Keratinocyte (primary cell): ENCODE data around the gene SERPINE1. TPM values are rescaled to one million over a fixed set of nuclear protein-coding genes. Genes with fewer than 3 reads are reported as not detected.
"Not testable (repeated sequence)": the region's sequence is repeated elsewhere in the genome, so short reads cannot be mapped to it uniquely, and the experiment has no call there.

ENCODE experiments used
- DNase-seq: peaks from one replicate; pipeline ENCODE4 v3.0.0-alpha.2; 2011; ENCODE audit warnings: low read depth, missing footprints, low spot score
- FAIRE-seq: peaks from 2 replicates; lab custom pipeline; 2011; peaks lifted over from hg19 to GRCh38; lab: Jason Lieb, UNC
- H2AFZ ChIP-seq: 2 replicates; pipeline ENCODE4 v1.6.0; 2012; ENCODE audit warnings: low read length, control low read depth, inconsistent platforms; ENCODE audit not compliant: control insufficient read depth
- H3K27ac ChIP-seq: 2 replicates; pipeline ENCODE4 v1.5.1; 2011; ENCODE audit warnings: low read length; ENCODE audit not compliant: control insufficient read depth, insufficient read depth
- H3K27me3 ChIP-seq: 3 replicates; pipeline ENCODE4 v1.6.0; 2011; ENCODE audit warnings: low read length; ENCODE audit not compliant: control insufficient read depth, insufficient read depth; ENCODE audit errors: extremely low read depth
- H3K36me3 ChIP-seq, 2 experiments: 2 replicates in 1 of 2; 3 replicates in 1 of 2; pipeline ENCODE4 v1.5.1; 2011; ENCODE audit warnings: low read length in 2 of 2, mild to moderate bottlenecking in 1 of 2; ENCODE audit not compliant: control insufficient read depth in 2 of 2, insufficient read depth in 2 of 2; ENCODE audit errors: extremely low read depth in 1 of 2
- H3K4me1 ChIP-seq: 3 replicates; pipeline ENCODE4 v1.5.1; 2011; ENCODE audit warnings: low read length; ENCODE audit not compliant: control insufficient read depth, insufficient read depth; ENCODE audit errors: extremely low read depth
- H3K4me2 ChIP-seq: 3 replicates; pipeline ENCODE4 v1.6.0; 2011; ENCODE audit warnings: low read depth, low read length; ENCODE audit not compliant: control insufficient read depth, insufficient read depth; ENCODE audit errors: extremely low read depth
- H3K4me3 ChIP-seq, 3 experiments: fragments of 200-600 bp in 1 of 3; sonication (generic) in 1 of 3; 2 replicates in 2 of 3; 3 replicates in 1 of 3; pipeline ENCODE4 v1.5.1; 2011 to 2016; ENCODE audit warnings: low read length in 3 of 3, mild to moderate bottlenecking in 3 of 3, control low read depth in 2 of 3, inconsistent platforms in 1 of 3, low read depth in 1 of 3, mixed read lengths in 1 of 3, mixed run types in 1 of 3, moderate library complexity in 1 of 3; ENCODE audit not compliant: control insufficient read depth in 2 of 3, insufficient read depth in 2 of 3; ENCODE audit errors: extremely low read depth in 1 of 3
- H3K79me2 ChIP-seq: 2 replicates; pipeline ENCODE4 v1.6.0; 2012; ENCODE audit warnings: low read length; ENCODE audit not compliant: control insufficient read depth, insufficient read depth
- H3K9ac ChIP-seq: 3 replicates; pipeline ENCODE4 v1.6.0; 2011; ENCODE audit warnings: low read length; ENCODE audit not compliant: control insufficient read depth, insufficient read depth; ENCODE audit errors: extremely low read depth
- H3K9me1 ChIP-seq: 3 replicates; pipeline ENCODE4 v1.6.0; 2011; ENCODE audit warnings: low read length; ENCODE audit not compliant: control insufficient read depth, insufficient read depth; ENCODE audit errors: extremely low read depth
- H3K9me3 ChIP-seq: 2 replicates; pipeline ENCODE4 v1.5.1; 2012; ENCODE audit warnings: low read depth, low read length; ENCODE audit not compliant: control insufficient read depth
- H4K20me1 ChIP-seq: 3 replicates; pipeline ENCODE4 v1.6.0; 2011; ENCODE audit warnings: low read length; ENCODE audit not compliant: control insufficient read depth, insufficient read depth; ENCODE audit errors: extremely low read depth
- EZH2 ChIP-seq: IDR thresholded peaks from one replicate; pipeline ENCODE4 v1.6.1; 2012; ENCODE audit warnings: inconsistent platforms, mild to moderate bottlenecking, low read length, moderate library complexity
- dilution Hi-C: fragments of 300-500 bp; cut with MboI; formaldehyde crosslinking; loops from one replicate; pipeline ENCODE4 v1.7.0; 2020; ENCODE audit warnings: low sequenced_read_pairs; ENCODE audit not compliant: extremely low pct_ligation_motif_present
- polyA plus RNA-seq, 5 experiments: library from polyadenylated mRNA; depleted of rRNA in 3 of 5; stranded (reverse) in 3 of 5; stranded (forward) in 1 of 5; unstranded in 1 of 5; fragments of >200 nt; gene quantifications; 1 replicate in 1 of 5; 2 replicates in 3 of 5; 3 replicates in 1 of 5; pipeline versions ENCODE4 v1.2.1 to v1.2.3, GENCODE V29; 2011 to 2012; ENCODE audit warnings: missing spikeins in 2 of 5, low read depth in 1 of 5, low replicate concordance in 1 of 5
- TF ChIP-seq, protein P1 (sequence below), 3 experiments: IDR thresholded peaks in 1 of 3; conservative IDR thresholded peaks in 1 of 3; optimal IDR thresholded peaks in 1 of 3; 2 replicates in 2 of 3; 3 replicates in 1 of 3; pipeline versions ENCODE3 to v1.5.1; 2011; ENCODE audit warnings: low read length in 3 of 3, mild to moderate bottlenecking in 3 of 3, moderate library complexity in 2 of 3, control low read depth in 1 of 3, inconsistent platforms in 1 of 3; ENCODE audit not compliant: insufficient read depth in 2 of 3; ENCODE audit errors: extremely low read depth in 1 of 3

Gene SERPINE1
- polyA plus RNA-seq, 1 donor (not counting 4 experiments of a cell fraction or from before 2014, with no cell fraction given) = 522 TPM

DNA sequence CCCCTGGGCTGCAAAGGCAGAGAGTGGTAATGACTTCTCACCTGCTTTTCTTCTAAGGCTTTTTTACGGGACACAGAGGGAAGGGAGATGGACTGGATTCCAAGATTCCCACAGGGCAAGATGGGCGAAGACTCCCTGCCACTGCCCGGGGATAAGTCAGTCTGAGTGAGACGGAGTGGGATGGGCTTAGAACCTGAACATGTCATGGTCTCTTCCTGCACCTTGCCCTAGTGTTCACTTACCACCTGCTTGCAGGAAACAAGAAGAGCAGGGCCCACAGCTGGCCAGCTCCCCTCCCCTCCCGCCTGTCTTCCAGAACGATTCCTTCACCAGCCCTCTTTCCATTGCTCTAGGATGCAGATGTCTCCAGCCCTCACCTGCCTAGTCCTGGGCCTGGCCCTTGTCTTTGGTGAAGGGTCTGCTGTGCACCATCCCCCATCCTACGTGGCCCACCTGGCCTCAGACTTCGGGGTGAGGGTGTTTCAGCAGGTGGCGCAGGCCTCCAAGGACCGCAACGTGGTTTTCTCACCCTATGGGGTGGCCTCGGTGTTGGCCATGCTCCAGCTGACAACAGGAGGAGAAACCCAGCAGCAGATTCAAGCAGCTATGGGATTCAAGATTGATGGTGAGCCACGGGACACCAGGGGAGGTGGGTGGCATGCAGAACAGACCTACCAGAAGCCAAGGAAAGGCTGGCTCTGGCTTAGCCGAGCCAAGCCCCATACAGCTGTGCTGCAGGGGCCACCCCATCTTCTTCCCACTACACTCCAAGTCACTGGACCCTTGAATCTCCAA, 1.3 kb downstream of the SERPINE1 start:
- no peaks in the 10 kb centered on the region for H3K27me3 ChIP-seq
- H3K4me3 ChIP-seq = peak overlapping the region; percentile 45 to 86 (median 78)
- H2AFZ ChIP-seq = no peak overlapping the region
- H3K27ac ChIP-seq = peak overlapping the region; percentile 88
- TF ChIP-seq EZH2 = no peak
- TF ChIP-seq, protein P1, sequence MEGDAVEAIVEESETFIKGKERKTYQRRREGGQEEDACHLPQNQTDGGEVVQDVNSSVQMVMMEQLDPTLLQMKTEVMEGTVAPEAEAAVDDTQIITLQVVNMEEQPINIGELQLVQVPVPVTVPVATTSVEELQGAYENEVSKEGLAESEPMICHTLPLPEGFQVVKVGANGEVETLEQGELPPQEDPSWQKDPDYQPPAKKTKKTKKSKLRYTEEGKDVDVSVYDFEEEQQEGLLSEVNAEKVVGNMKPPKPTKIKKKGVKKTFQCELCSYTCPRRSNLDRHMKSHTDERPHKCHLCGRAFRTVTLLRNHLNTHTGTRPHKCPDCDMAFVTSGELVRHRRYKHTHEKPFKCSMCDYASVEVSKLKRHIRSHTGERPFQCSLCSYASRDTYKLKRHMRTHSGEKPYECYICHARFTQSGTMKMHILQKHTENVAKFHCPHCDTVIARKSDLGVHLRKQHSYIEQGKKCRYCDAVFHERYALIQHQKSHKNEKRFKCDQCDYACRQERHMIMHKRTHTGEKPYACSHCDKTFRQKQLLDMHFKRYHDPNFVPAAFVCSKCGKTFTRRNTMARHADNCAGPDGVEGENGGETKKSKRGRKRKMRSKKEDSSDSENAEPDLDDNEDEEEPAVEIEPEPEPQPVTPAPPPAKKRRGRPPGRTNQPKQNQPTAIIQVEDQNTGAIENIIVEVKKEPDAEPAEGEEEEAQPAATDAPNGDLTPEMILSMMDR (optimal IDR thresholded peaks at IDR 0.05 in 1 of 3, IDR thresholded peaks at IDR 0.05 in 1 of 3, conservative IDR thresholded peaks at IDR 0.05 in 1 of 3; ENCODE audit: extremely low read depth in 1 of 3, insufficient read depth in 2 of 3, low read length in 3 of 3) = no peak
- peak overlapping the region; percentile 93 for H3K4me2 ChIP-seq
- dilution Hi-C loops = no loop called here
- H3K9me3 ChIP-seq = no peaks in the 10 kb centered on the region
- peaks cover 2% of the 10 kb centered on the region for H3K9me1 ChIP-seq
- H3K4me1 ChIP-seq = peaks cover 37% of the 10 kb centered on the region
- H3K79me2 ChIP-seq = peaks cover 17% of the 10 kb centered on the region
- peaks cover 19 to 33% of the 10 kb centered on the region in 2 experiments for H3K36me3 ChIP-seq
- no peak for DNase-seq
- FAIRE-seq = no peak
- H4K20me1 ChIP-seq = peaks cover 5% of the 10 kb centered on the region
- peak overlapping the region; percentile 83 for H3K9ac ChIP-seq

DNA sequence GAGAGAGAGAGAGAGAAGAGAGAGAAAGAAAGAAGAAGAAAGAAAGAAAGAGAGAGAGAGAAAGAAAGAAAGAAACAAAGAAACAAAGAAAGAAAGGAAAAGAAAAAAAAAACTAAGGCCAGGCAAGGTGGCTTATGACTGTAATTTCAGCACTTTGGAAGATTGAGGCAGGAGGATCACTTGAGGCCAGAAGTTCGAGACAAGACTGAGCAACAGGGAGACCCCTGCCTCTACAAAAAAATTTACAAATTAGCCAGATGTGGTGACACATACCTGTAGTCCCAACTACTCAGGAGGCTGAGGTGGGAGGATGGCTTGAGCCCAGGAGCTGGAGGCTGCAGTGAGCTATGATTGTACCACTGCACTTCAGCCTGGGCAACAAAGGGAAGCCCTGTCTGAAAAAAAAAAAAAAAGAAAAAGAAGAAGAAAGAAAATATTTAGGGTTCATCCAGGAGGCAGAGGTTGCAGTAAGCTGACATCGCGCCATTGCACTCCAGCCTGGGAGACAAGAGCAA, 2.8 kb downstream of the SERPINE1 start:
- H3K4me2 ChIP-seq = no peak overlapping the region
- H3K27ac ChIP-seq = no peak overlapping the region
- H3K9me3 ChIP-seq = no peaks in the 10 kb centered on the region
- H3K4me3 ChIP-seq = no peak overlapping the region
- DNase-seq (no peak), FAIRE-seq (no peak)
- peaks cover 8% of the 10 kb centered on the region for H4K20me1 ChIP-seq
- no peak overlapping the region for H3K9ac ChIP-seq
- dilution Hi-C loops = no loop called here
- H3K79me2 ChIP-seq = peaks cover 17% of the 10 kb centered on the region
- TF ChIP-seq, protein P1 (optimal IDR thresholded peaks at IDR 0.05 in 1 of 3, IDR thresholded peaks at IDR 0.05 in 1 of 3, conservative IDR thresholded peaks at IDR 0.05 in 1 of 3; ENCODE audit: extremely low read depth in 1 of 3, insufficient read depth in 2 of 3, low read length in 3 of 3) = no peak
- no peak for TF ChIP-seq EZH2
- peaks cover 45% of the 10 kb centered on the region for H3K4me1 ChIP-seq
- peaks cover 2% of the 10 kb centered on the region for H3K9me1 ChIP-seq
- peaks cover 26 to 42% of the 10 kb centered on the region in 2 experiments for H3K36me3 ChIP-seq
- no peaks in the 10 kb centered on the region for H3K27me3 ChIP-seq
- H2AFZ ChIP-seq = no peak overlapping the region

DNA sequence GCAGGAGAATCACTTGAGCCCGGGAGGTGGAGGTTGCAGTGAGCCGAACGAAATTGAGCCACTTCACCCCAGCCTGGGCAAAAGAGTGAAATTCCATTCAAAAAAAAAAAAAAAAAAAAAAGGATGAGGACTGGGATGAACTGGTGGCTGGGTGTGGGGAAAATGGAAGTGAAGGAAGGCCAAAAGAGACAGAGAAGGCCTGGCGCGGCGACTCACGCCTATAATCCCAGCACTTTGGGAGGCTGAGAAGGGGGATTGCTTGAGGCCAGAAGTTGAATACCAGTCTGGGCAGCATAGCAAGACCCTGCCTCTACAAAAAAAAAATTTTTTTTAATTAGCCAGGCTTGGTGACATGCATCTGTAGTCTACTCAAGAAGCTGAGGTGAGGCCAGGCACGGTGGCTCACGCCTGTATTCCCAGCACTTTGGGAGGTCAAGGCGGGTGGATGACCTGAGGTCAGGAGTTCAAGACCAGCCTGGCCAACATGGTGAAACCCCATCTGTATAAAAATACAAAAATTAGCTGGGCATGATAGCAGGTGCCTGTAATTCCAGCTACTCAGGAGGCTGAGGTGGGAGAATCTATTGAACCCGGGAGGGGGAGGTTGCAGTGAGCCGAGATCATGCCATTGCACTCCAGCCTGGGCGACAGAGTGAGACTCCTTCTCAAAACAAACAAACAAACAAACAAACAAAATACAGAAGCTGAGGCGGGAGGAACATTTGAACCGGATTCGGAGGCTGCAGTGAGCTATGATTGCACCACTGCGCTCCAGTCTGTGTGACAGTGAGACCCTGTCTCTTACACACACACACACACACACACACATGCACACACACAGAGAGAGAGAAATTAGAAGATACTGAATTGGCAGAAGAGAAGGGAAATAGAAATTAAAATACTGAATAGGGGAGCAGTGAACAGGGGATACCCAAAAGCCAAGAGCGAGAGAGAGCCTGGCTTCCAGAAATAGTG, 6.0 kb downstream of the SERPINE1 start:
- H3K79me2 ChIP-seq, H3K4me2 ChIP-seq, dilution Hi-C loops, H3K27me3 ChIP-seq, H3K4me3 ChIP-seq, H4K20me1 ChIP-seq, DNase-seq, H2AFZ ChIP-seq, H3K9ac ChIP-seq, H3K27ac ChIP-seq, H3K9me3 ChIP-seq, FAIRE-seq, H3K9me1 ChIP-seq: not testable (repeated sequence)
- peaks cover 48% of the 10 kb centered on the region for H3K4me1 ChIP-seq
- H3K36me3 ChIP-seq = peaks cover 42 to 53% of the 10 kb centered on the region in 2 experiments
